GM12892 (cell line): ENCODE results near the gene SFMBT1.

ENCODE experiments used
- POLR2A ChIP-seq: IDR thresholded peaks from 2 replicates; pipeline ENCODE4 v1.6.1; 2011; ENCODE audit warnings: low read depth, low read length, control low read depth
- TAF1 ChIP-seq: IDR thresholded peaks from 2 replicates; pipeline ENCODE4 v1.6.1; 2011; ENCODE audit warnings: low read depth, mild to moderate bottlenecking, control low read depth, low read length, borderline replicate concordance

DNA sequence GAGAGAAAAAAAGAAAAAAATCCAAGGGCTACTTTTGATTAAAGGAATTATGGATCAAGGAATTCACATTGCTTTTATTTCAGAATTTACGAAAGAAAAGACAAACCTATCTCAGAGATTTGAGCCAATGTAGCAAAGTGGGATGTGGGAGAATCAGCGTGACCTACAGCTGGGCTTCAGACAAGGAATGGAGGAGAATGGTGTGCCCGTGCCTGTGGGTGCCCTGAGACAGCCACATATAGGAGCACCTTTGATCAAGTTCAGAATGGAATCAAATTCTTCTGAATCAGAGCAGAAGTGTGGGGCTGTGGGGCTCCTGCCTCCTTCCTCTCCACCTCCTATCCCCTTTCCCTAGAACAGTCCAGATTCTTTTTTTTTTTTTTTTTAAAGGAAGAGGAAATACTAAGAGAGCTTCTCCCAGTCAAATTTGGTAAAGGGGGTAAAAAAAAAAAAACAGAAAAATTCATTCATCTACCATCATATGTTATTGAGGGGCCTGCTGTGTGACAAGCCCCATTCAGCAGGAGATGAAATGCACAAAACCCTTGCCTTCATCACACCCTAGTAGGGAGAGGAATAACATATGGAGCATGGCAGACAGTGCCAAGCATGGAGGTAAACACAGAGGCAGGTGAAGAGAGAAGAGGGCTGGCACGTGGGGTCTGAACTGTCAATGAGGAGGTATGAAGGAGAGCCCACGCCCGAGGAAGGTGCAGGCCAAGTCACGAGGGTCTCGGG, 186.0 kb downstream of the SFMBT1 start:
- TF ChIP-seq TAF1 (no peak), POLR2A (no peak)
